ENCODE measurements around the gene KIR3DL2. TPM values are rescaled to one million over a fixed set of nuclear protein-coding genes. Genes with fewer than 3 reads are reported as not detected.
A peak's percentile ranks its signal among the peaks of the same experiment; 100 is the strongest.
"Not testable (repeated sequence)": the region's sequence is repeated elsewhere in the genome, so short reads cannot be mapped to it uniquely, and the experiment has no call there.

Gene KIR3DL2
- total RNA-seq, 2 donors from 2014 or later, result not detected

- WGBS, 2 donors, result 58 to 80% methylated on average over 2 of the region's 2 CpGs
- TF ChIP-seq CTCF (IDR thresholded peaks at IDR 0.05), result no peak
- TF ChIP-seq POLR2A (IDR thresholded peaks at IDR 0.05), result no peak
- intact Hi-C loops (cut with DNase I), result no loop called here
- Histone ChIP-seq H3K4me1 (no peaks in the 10 kb centered on the region), H3K4me3 (no peak overlapping the region), H3K27me3 (no peaks in the 10 kb centered on the region), H3K27ac (no peak overlapping the region), H3K36me3 (replicated peaks in 1 of 2; ENCODE audit: insufficient read depth in 1 of 2, low read depth in 2 of 2) (no peaks in the 10 kb centered on the region), H3K9me3 (no peaks in the 10 kb centered on the region)
- no peak for DNase-seq
- no peak for ATAC-seq
Observed at GRCh38 chr19:54896036-54896435, 45.8 kb downstream of the KIR3DL2 start.

- H3K27ac ChIP-seq; H3K4me3 ChIP-seq; H3K27me3 ChIP-seq; H3K9me3 ChIP-seq; H3K4me1 ChIP-seq; ATAC-seq; intact Hi-C loops (cut with DNase I); H3K36me3 ChIP-seq (replicated peaks in 1 of 2; ENCODE audit: insufficient read depth in 1 of 2, low read depth in 2 of 2); DNase-seq: not testable (repeated sequence)
- WGBS, 2 donors, result 37 to 48% methylated on average over 7 of the region's 7 CpGs
Observed at GRCh38 chr19:54898685-54899084, 48.4 kb downstream of the KIR3DL2 start.

GRCh38 chr19:54899646-54900045 is 49.4 kb downstream of the KIR3DL2 start:
- 52 to 65% methylated on average over 9 of the region's 9 CpGs for WGBS, 2 donors

GRCh38 chr19:54901153-54901552 is 50.9 kb downstream of the KIR3DL2 start:
- H3K4me1 ChIP-seq; intact Hi-C loops (cut with DNase I); H3K9me3 ChIP-seq; H3K36me3 ChIP-seq (replicated peaks in 1 of 2; ENCODE audit: insufficient read depth in 1 of 2, low read depth in 2 of 2); H3K27me3 ChIP-seq; H3K27ac ChIP-seq; ATAC-seq; H3K4me3 ChIP-seq: not testable (repeated sequence)
- DNase-seq, result peak in 1 of 4 donors; percentile 47
- WGBS, 2 donors, result 59 to 68% methylated on average over 8 of the region's 8 CpGs

More at GRCh38 chr19:54899646-54900045, 49.4 kb downstream of the KIR3DL2 start:
- intact Hi-C loops (cut with DNase I); H3K36me3 ChIP-seq (replicated peaks in 1 of 2; ENCODE audit: insufficient read depth in 1 of 2, low read depth in 2 of 2); H3K4me3 ChIP-seq; H3K27ac ChIP-seq; H3K4me1 ChIP-seq; H3K27me3 ChIP-seq; ATAC-seq; DNase-seq; H3K9me3 ChIP-seq: not testable (repeated sequence)

GRCh38 chr19:54902061-54902460 is 51.8 kb downstream of the KIR3DL2 start:
- 62 to 70% methylated on average over 3 of the region's 3 CpGs for WGBS, 2 donors
- intact Hi-C loops (cut with DNase I), result no loop called here
- no peak overlapping the region for H3K27ac ChIP-seq
- ATAC-seq (no peak), DNase-seq (no peak)
- H3K36me3 ChIP-seq (replicated peaks in 1 of 2; ENCODE audit: insufficient read depth in 1 of 2, low read depth in 2 of 2), result no peaks in the 10 kb centered on the region
- no peaks in the 10 kb centered on the region for H3K4me1 ChIP-seq
- H3K4me3 ChIP-seq, result no peak overlapping the region
- no peaks in the 10 kb centered on the region for H3K27me3 ChIP-seq
- TF ChIP-seq CTCF (IDR thresholded peaks at IDR 0.05), result no peak
- no peak for TF ChIP-seq POLR2A (IDR thresholded peaks at IDR 0.05)
- H3K9me3 ChIP-seq, result no peaks in the 10 kb centered on the region

GRCh38 chr19:54903303-54903702 is 53.1 kb downstream of the KIR3DL2 start:
- Histone ChIP-seq H3K36me3 (replicated peaks in 1 of 2; ENCODE audit: insufficient read depth in 1 of 2, low read depth in 2 of 2) (no peaks in the 10 kb centered on the region), H3K27me3 (no peaks in the 10 kb centered on the region), H3K9me3 (no peaks in the 10 kb centered on the region), H3K27ac (no peak overlapping the region), H3K4me3 (no peak overlapping the region), H3K4me1 (no peaks in the 10 kb centered on the region)
- 71 to 78% methylated on average over 6 of the region's 6 CpGs for WGBS, 2 donors
- TF ChIP-seq CTCF (IDR thresholded peaks at IDR 0.05), result no peak
- no peak for TF ChIP-seq POLR2A (IDR thresholded peaks at IDR 0.05)
- DNase-seq (no peak), ATAC-seq (no peak)
- intact Hi-C loops (cut with DNase I), result no loop called here

GRCh38 chr19:54904261-54904660 is 54.0 kb downstream of the KIR3DL2 start:
- H3K4me3 ChIP-seq; DNase-seq; H3K27ac ChIP-seq; intact Hi-C loops (cut with DNase I); ATAC-seq; H3K36me3 ChIP-seq (replicated peaks in 1 of 2; ENCODE audit: insufficient read depth in 1 of 2, low read depth in 2 of 2); H3K9me3 ChIP-seq; H3K4me1 ChIP-seq; H3K27me3 ChIP-seq: not testable (repeated sequence)
- 68 to 69% methylated on average over 4 of the region's 4 CpGs for WGBS, 2 donors
